Measurements from ENCODE around the gene SLC6A4.

DNA sequence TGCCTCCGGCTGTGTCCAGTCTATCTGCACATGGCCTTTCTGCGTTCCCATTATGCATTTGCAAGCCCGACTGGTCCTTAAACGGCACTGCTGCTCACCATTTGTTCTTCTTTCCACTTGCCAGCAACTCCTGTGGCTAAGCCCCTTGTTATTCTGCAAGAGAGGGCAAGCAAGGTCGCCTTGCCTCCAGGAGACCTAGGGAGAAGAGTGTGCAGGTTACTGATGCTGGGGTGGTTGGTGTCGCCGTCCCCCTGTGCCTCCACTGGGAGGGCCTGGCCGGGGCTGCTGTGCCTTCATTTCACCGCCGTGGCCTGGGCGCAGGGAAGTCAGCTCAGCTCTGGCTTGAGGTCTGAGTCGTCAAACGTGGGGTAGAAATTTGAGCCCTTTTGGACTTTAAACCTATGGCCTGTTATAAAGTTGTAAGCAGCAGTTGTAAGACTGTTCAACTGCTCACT, 12.7 kb downstream of the SLC6A4 start:
- TF ChIP-seq POLR2A (IDR thresholded peaks at IDR 0.05; ENCODE audit: low read length) = no peak
- no peak for TF ChIP-seq GATA1 (IDR thresholded peaks at IDR 0.05; ENCODE audit: low read depth, low read length)
